IMR-90 (cell line): ENCODE results near the gene FOXO3. TPM values are rescaled to one million over a fixed set of nuclear protein-coding genes. Genes with fewer than 3 reads are reported as not detected.
"Not testable (repeated sequence)": the region's sequence is repeated elsewhere in the genome, so short reads cannot be mapped to it uniquely, and the experiment has no call there.

ENCODE experiments used
- ATAC-seq: fragments of 200-7000 bp; cut with Tn5 transposase; 2 replicates; pipeline ENCODE4 v1.9.1; 2020; ENCODE audit warnings: low read depth, mild to moderate bottlenecking, moderate library complexity
- BruUV-seq: library from RNA; stranded (reverse); fragments of 400-500 nt; replicated peaks from 2 replicates; lab custom pipeline; 2021; lab: Mats Ljungman, UMichigan
- CTCF ChIA-PET: fragments of 300-600 bp; formaldehyde crosslinking; extraction: SDS; loops from one replicate; lab custom pipeline; 2021; ENCODE audit warnings: antibody characterized with exemption; lab: Yijun Ruan, JAX
- POLR2A ChIA-PET: fragments of 300-600 bp; sonication (Branson Sonifier 250); formaldehyde crosslinking; loops from one replicate; lab custom pipeline; 2022; ENCODE audit warnings: antibody characterized with exemption; ENCODE audit not compliant: unreplicated experiment; lab: Charles Lee
- DNase-seq: peaks from one replicate; pipeline ENCODE4 v3.0.0; 2013
- H2AFZ ChIP-seq: replicated peaks from 2 replicates; pipeline ENCODE3; 2013; ENCODE audit warnings: low read length, mild to moderate bottlenecking; ENCODE audit not compliant: poor library complexity
- H2AK5ac ChIP-seq: 2 replicates; pipeline ENCODE4 v1.6.1; 2013; ENCODE audit warnings: low read depth, low read length, inconsistent platforms
- H2AK9ac ChIP-seq: replicated peaks from 2 replicates; pipeline ENCODE3; 2013; ENCODE audit warnings: mild to moderate bottlenecking, low read depth, low read length, moderate library complexity; ENCODE audit not compliant: poor library complexity
- H2BK120ac ChIP-seq: 2 replicates; pipeline ENCODE4 v1.6.1; 2013; ENCODE audit warnings: low read depth, low read length, inconsistent platforms
- H2BK15ac ChIP-seq: 3 replicates; pipeline ENCODE4 v1.6.1; 2013; ENCODE audit warnings: low read depth, low read length, inconsistent platforms
- H2BK20ac ChIP-seq: 2 replicates; pipeline ENCODE4 v1.6.1; 2013; ENCODE audit warnings: low read depth, mild to moderate bottlenecking, inconsistent platforms, low read length, moderate library complexity
- H2BK5ac ChIP-seq: 2 replicates; pipeline ENCODE4 v1.6.1; 2013; ENCODE audit warnings: mild to moderate bottlenecking, low read depth, low read length, inconsistent platforms; ENCODE audit not compliant: poor library complexity, severe bottlenecking
- H3K14ac ChIP-seq: replicated peaks from 2 replicates; pipeline ENCODE4 v1.6.1; 2013; ENCODE audit warnings: low read depth, low read length, inconsistent platforms
- H3K18ac ChIP-seq: 2 replicates; pipeline ENCODE4 v1.6.1; 2013; ENCODE audit warnings: low read depth, low read length, control low read depth
- H3K23ac ChIP-seq: 2 replicates; pipeline ENCODE4 v1.6.1; 2013; ENCODE audit warnings: low read depth, low read length, inconsistent platforms
- H3K27ac ChIP-seq: 2 replicates; pipeline ENCODE4 v1.5.1; 2013; ENCODE audit warnings: mild to moderate bottlenecking, control low read depth, low read length; ENCODE audit not compliant: insufficient read depth
- H3K27me3 ChIP-seq: 2 replicates; pipeline ENCODE4 v1.6.1; 2013; ENCODE audit warnings: low read length; ENCODE audit not compliant: control insufficient read depth, insufficient read depth
- H3K36me3 ChIP-seq: 2 replicates; pipeline ENCODE4 v1.6.1; 2013; ENCODE audit warnings: low read length, mixed read lengths; ENCODE audit not compliant: control insufficient read depth, insufficient read depth
- H3K4ac ChIP-seq: 2 replicates; pipeline ENCODE4 v1.6.1; 2013; ENCODE audit warnings: low read depth, low read length, inconsistent platforms
- H3K4me1 ChIP-seq: 2 replicates; pipeline ENCODE4 v1.6.1; 2013; ENCODE audit warnings: low read length, mixed read lengths; ENCODE audit not compliant: control insufficient read depth, insufficient read depth
- H3K4me2 ChIP-seq: 2 replicates; pipeline ENCODE4 v1.6.1; 2013; ENCODE audit warnings: low read depth, mild to moderate bottlenecking, control low read depth, low read length, moderate library complexity
- H3K4me3 ChIP-seq: 2 replicates; pipeline ENCODE4 v1.5.1; 2013; ENCODE audit warnings: low read depth, mild to moderate bottlenecking, control low read depth, low read length, moderate library complexity; ENCODE audit not compliant: insufficient read depth
- H3K56ac ChIP-seq: 2 replicates; pipeline ENCODE4 v1.6.1; 2013; ENCODE audit warnings: low read length, inconsistent platforms; ENCODE audit not compliant: insufficient read depth; ENCODE audit errors: extremely low read depth
- H3K79me1 ChIP-seq, 2 experiments: 2 replicates each; pipeline ENCODE4 v1.6.1; 2013; ENCODE audit warnings: low read length in 2 of 2, inconsistent platforms in 1 of 2, low read depth in 1 of 2
- H3K9ac ChIP-seq: 2 replicates; pipeline ENCODE4 v1.6.1; 2013; ENCODE audit warnings: low read depth, low read length, control low read depth
- H3K9me1 ChIP-seq: 2 replicates; pipeline ENCODE4 v1.6.1; 2013; ENCODE audit warnings: low read length, inconsistent platforms; ENCODE audit not compliant: insufficient read depth
- H3K9me3 ChIP-seq: 2 replicates; pipeline ENCODE4 v1.6.1; 2013; ENCODE audit warnings: low read length; ENCODE audit not compliant: control insufficient read depth, insufficient read depth
- H4K20me1 ChIP-seq: 2 replicates; pipeline ENCODE4 v1.6.1; 2013; ENCODE audit warnings: low read length, inconsistent platforms; ENCODE audit not compliant: insufficient read depth
- H4K5ac ChIP-seq: 2 replicates; pipeline ENCODE4 v1.6.1; 2013; ENCODE audit warnings: mild to moderate bottlenecking, low read depth, low read length, control low read depth
- H4K8ac ChIP-seq, 2 experiments: 2 replicates each; pipeline ENCODE4 v1.6.1; 2013; ENCODE audit warnings: low read depth in 2 of 2, low read length in 2 of 2, control low read depth in 1 of 2, inconsistent platforms in 1 of 2
- H4K91ac ChIP-seq: 2 replicates; pipeline ENCODE4 v1.6.1; 2013; ENCODE audit warnings: low read depth, low read length, inconsistent platforms; ENCODE audit not compliant: insufficient read depth
- POLR2A ChIP-seq: IDR thresholded peaks from 2 replicates; pipeline ENCODE4 v1.6.1; 2012; ENCODE audit warnings: mild to moderate bottlenecking, low read depth, low read length
- WGBS, 2 experiments: methylation state at CpG; one replicate each; pipeline versions ENCODE4 v1.1.5 to v1.1.7; 2013; ENCODE audit warnings: missing lambda C conversion rate in 2 of 2; ENCODE audit not compliant: insufficient read length in 1 of 2; ENCODE audit errors: extremely low coverage in 2 of 2; 5-methylcytosine and 5-hydroxymethylcytosine counted together
- dilution Hi-C: fragments of 300-500 bp; cut with HindIII; formaldehyde crosslinking; loops from one replicate; pipeline ENCODE4 v1.14.3; 2018; ENCODE audit warnings: low sequenced_read_pairs; ENCODE audit not compliant: unreplicated experiment
- in situ Hi-C: fragments of 300-500 bp; cut with MboI; formaldehyde crosslinking; loops from 3 replicates; pipeline ENCODE4 v1.14.3; 2019; ENCODE audit warnings: low sequenced_read_pairs, inconsistent platforms, mixed read lengths
- intact Hi-C: fragments of 100-400 bp; cut with micrococcal nuclease; formaldehyde crosslinking; loops from 2 replicates; pipeline ENCODE4 v1.10.0; 2022
- polyA plus RNA-seq, 3 experiments: library from polyadenylated mRNA; depleted of rRNA; stranded (reverse); fragments of >200 nt; gene quantifications; 2 replicates each; pipeline ENCODE4 v1.2.3, GENCODE V29; 2012; ENCODE audit warnings: low replicate concordance in 1 of 3
- total RNA-seq: library from RNA; depleted of rRNA; stranded (reverse); fragments of >200 nt; gene quantifications from 2 replicates; pipeline ENCODE4 v1.2.3, GENCODE V29; 2012

The FOXO3 gene
- total and polyA plus RNA-seq, 2 of the 4 experiments (the other 2 are of a cell fraction): 17.5 to 38.7 TPM

- TF ChIP-seq POLR2A: no peak
These were observed 25.5 kb upstream of the FOXO3 start (continued) for GRCh38 chr6:108535114-108535742.

- H2BK120ac ChIP-seq, H4K20me1 ChIP-seq, H3K27ac ChIP-seq, H3K23ac ChIP-seq, H2BK15ac ChIP-seq, H3K18ac ChIP-seq, H3K9me1 ChIP-seq, H2BK20ac ChIP-seq, ATAC-seq, H2AK9ac ChIP-seq, H3K36me3 ChIP-seq, H3K4ac ChIP-seq, BruUV-seq, H4K8ac ChIP-seq, H3K9me3 ChIP-seq, DNase-seq, H3K4me2 ChIP-seq, POLR2A ChIA-PET, H3K4me3 ChIP-seq, H4K5ac ChIP-seq, H2AK5ac ChIP-seq, H3K27me3 ChIP-seq, H2AFZ ChIP-seq, H4K91ac ChIP-seq, H3K4me1 ChIP-seq, H3K14ac ChIP-seq, H3K56ac ChIP-seq, H2BK5ac ChIP-seq, H3K9ac ChIP-seq, H3K79me1 ChIP-seq, intact Hi-C loops: not testable (repeated sequence)
- WGBS, 2 experiments: no CpG with 5 or more reads among the region's 4 CpGs
- in situ Hi-C loops: loop anchor here (25.0 kb wide), 1 partner anchor 851 kb away; the partner anchor contains the start of gene CD164
- dilution Hi-C loops: loop anchor here (25.0 kb wide), 1 partner anchor 526 kb away; no protein-coding TSS in a partner anchor
- CTCF ChIA-PET: interaction anchor here (0.6 to 1.5 kb wide), 5 partner anchors 44 to 1034 kb away, joined by 3 to 5 read pairs (median 4); no protein-coding TSS in a partner anchor
These were observed 24.7 kb upstream of the FOXO3 start for GRCh38 chr6:108535920-108536535.
